Fibroblast of lung (primary cell): ENCODE data around the gene REX1BD. TPM values are rescaled to one million over a fixed set of nuclear protein-coding genes. Genes with fewer than 3 reads are reported as not detected.

Source experiments
- DNase-seq, 2 donors: peaks; one replicate each; pipeline versions ENCODE4 v3.0.0 to v3.0.0-alpha.2; 2010; ENCODE audit warnings: low read depth in 2 of 2
- H2AFZ ChIP-seq: 2 replicates; pipeline ENCODE4 v1.5.1; 2012; ENCODE audit warnings: low read length, control low read depth, inconsistent platforms
- H3K27ac ChIP-seq: 2 replicates; pipeline ENCODE4 v1.5.1; 2011; ENCODE audit warnings: low read length, control low read depth; ENCODE audit not compliant: insufficient read depth
- H3K27me3 ChIP-seq: 2 replicates; pipeline ENCODE4 v1.5.1; 2011; ENCODE audit warnings: mild to moderate bottlenecking, low read length; ENCODE audit not compliant: control insufficient read depth, insufficient read depth
- H3K36me3 ChIP-seq: 2 replicates; pipeline ENCODE4 v1.5.1; 2011; ENCODE audit warnings: low read length; ENCODE audit not compliant: control insufficient read depth, insufficient read depth
- H3K4me1 ChIP-seq: 2 replicates; pipeline ENCODE4 v1.5.1; 2011; ENCODE audit warnings: low read length; ENCODE audit not compliant: control insufficient read depth, insufficient read depth; ENCODE audit errors: extremely low read depth
- H3K4me2 ChIP-seq: 2 replicates; pipeline ENCODE4 v1.5.1; 2011; ENCODE audit warnings: low read length, control low read depth; ENCODE audit not compliant: insufficient read depth; ENCODE audit errors: extremely low read depth
- H3K4me3 ChIP-seq, 4 experiments: fragments of 200-600 bp in 1 of 4; sonication (generic) in 1 of 4; replicated peaks in 1 of 4; 2 replicates each; pipeline ENCODE4 v1.5.1; 2011 to 2016; ENCODE audit warnings: low read length in 4 of 4, low read depth in 3 of 4, mild to moderate bottlenecking in 3 of 4, control low read depth in 2 of 4, inconsistent platforms in 1 of 4, mixed read lengths in 1 of 4; ENCODE audit not compliant: insufficient read depth in 1 of 4; ENCODE audit errors: control extremely low read depth in 1 of 4
- H3K79me2 ChIP-seq: 2 replicates; pipeline ENCODE4 v1.5.1; 2012; ENCODE audit warnings: mild to moderate bottlenecking, low read length, inconsistent platforms; ENCODE audit not compliant: control insufficient read depth, insufficient read depth
- H3K9ac ChIP-seq: 2 replicates; pipeline ENCODE4 v1.5.1; 2011; ENCODE audit warnings: mild to moderate bottlenecking, low read length, control low read depth; ENCODE audit not compliant: insufficient read depth
- H3K9me3 ChIP-seq: 2 replicates; pipeline ENCODE4 v1.5.1; 2012; ENCODE audit warnings: low read depth, low read length; ENCODE audit not compliant: control insufficient read depth, insufficient read depth
- H4K20me1 ChIP-seq: 2 replicates; pipeline ENCODE4 v1.5.1; 2011; ENCODE audit warnings: low read length; ENCODE audit not compliant: control insufficient read depth, insufficient read depth; ENCODE audit errors: extremely low read depth
- CTCF ChIP-seq, 2 donors: IDR thresholded peaks in 1 of 2; conservative IDR thresholded peaks in 1 of 2; 1 replicate in 1 of 2; 2 replicates in 1 of 2; pipeline ENCODE4 v1.5.1; 2011 to 2012; ENCODE audit warnings: low read length in 2 of 2, control low read depth in 1 of 2, inconsistent platforms in 1 of 2, low read depth in 1 of 2, mild to moderate bottlenecking in 1 of 2
- EZH2 ChIP-seq: IDR thresholded peaks from 2 replicates; pipeline ENCODE4 v1.5.1; 2012; ENCODE audit warnings: low read length, control low read depth, mild to moderate bottlenecking; ENCODE audit errors: missing control alignments
- polyA plus RNA-seq, 2 donors: library from polyadenylated mRNA; depleted of rRNA in 1 of 2; stranded (reverse) in 1 of 2; unstranded in 1 of 2; fragments of >200 nt; gene quantifications; 2 replicates each; pipeline ENCODE4 v1.2.1, GENCODE V29; 2011 to 2012; ENCODE audit warnings: missing spikeins in 1 of 2
- total RNA-seq: library from RNA; depleted of rRNA; stranded (reverse); fragments of >200 nt; gene quantifications from 2 replicates; pipeline ENCODE4 v1.2.1, GENCODE V29; 2014

REX1BD gene
- total and polyA plus RNA-seq, 2 donors (not counting 1 experiment from before 2014, with no cell fraction given), result 16.2 to 37.0 TPM

- no peak overlapping the region for H2AFZ ChIP-seq
- no peak overlapping the region for H3K9ac ChIP-seq
- H4K20me1 ChIP-seq, result no peaks in the 10 kb centered on the region
- H3K9me3 ChIP-seq, result no peaks in the 10 kb centered on the region
- no peak for TF ChIP-seq CTCF (conservative IDR thresholded peaks at IDR 0.05 in 1 of 2, IDR thresholded peaks at IDR 0.05 in 1 of 2; ENCODE audit: low read depth in 1 of 2, low read length in 2 of 2)
- TF ChIP-seq EZH2, result no peak
- no peak overlapping the region for H3K4me2 ChIP-seq
- DNase-seq, result no peak
- no peak overlapping the region for H3K27ac ChIP-seq
- no peaks in the 10 kb centered on the region for H3K79me2 ChIP-seq
- H3K4me3 ChIP-seq, result no peak overlapping the region
- H3K27me3 ChIP-seq, result no peaks in the 10 kb centered on the region
- peaks cover 5% of the 10 kb centered on the region for H3K4me1 ChIP-seq
- H3K36me3 ChIP-seq, result peaks cover 3% of the 10 kb centered on the region
Observed at GRCh38 chr19:18586306-18586705, 2.3 kb upstream of the REX1BD start.

- DNase-seq, result no peak
- Histone ChIP-seq H3K9me3 (no peaks in the 10 kb centered on the region), H3K9ac (no peak overlapping the region), H3K4me1 (peaks cover 5% of the 10 kb centered on the region), H2AFZ (no peak overlapping the region), H3K4me2 (peak overlapping the region; percentile 89), H3K4me3 (no peak overlapping the region), H3K79me2 (no peaks in the 10 kb centered on the region), H3K27me3 (no peaks in the 10 kb centered on the region), H4K20me1 (no peaks in the 10 kb centered on the region), H3K36me3 (peaks cover 3% of the 10 kb centered on the region), H3K27ac (no peak overlapping the region)
- TF ChIP-seq EZH2 (no peak), CTCF (conservative IDR thresholded peaks at IDR 0.05 in 1 of 2, IDR thresholded peaks at IDR 0.05 in 1 of 2; ENCODE audit: low read depth in 1 of 2, low read length in 2 of 2) (no peak)
Observed at GRCh38 chr19:18587561-18587960, 1.0 kb upstream of the REX1BD start.

- H3K27ac ChIP-seq, result peak overlapping the region; percentile 79
- no peak for DNase-seq
- H4K20me1 ChIP-seq, result no peaks in the 10 kb centered on the region
- peaks cover 3% of the 10 kb centered on the region for H3K36me3 ChIP-seq
- peaks cover 5% of the 10 kb centered on the region for H3K4me1 ChIP-seq
- H2AFZ ChIP-seq, result peak overlapping the region; percentile 88
- peak overlapping the region; percentile 89 for H3K4me2 ChIP-seq
- H3K9me3 ChIP-seq, result no peaks in the 10 kb centered on the region
- no peaks in the 10 kb centered on the region for H3K79me2 ChIP-seq
- peak overlapping the region; percentile 71 for H3K9ac ChIP-seq
- H3K4me3 ChIP-seq, result peak overlapping the region; percentile 61 to 78 (median 74)
- H3K27me3 ChIP-seq, result no peaks in the 10 kb centered on the region
- TF ChIP-seq CTCF (conservative IDR thresholded peaks at IDR 0.05 in 1 of 2, IDR thresholded peaks at IDR 0.05 in 1 of 2; ENCODE audit: low read depth in 1 of 2, low read length in 2 of 2), result no peak
- TF ChIP-seq EZH2, result no peak
Observed at GRCh38 chr19:18587962-18588610, 512 bp upstream of the REX1BD start.
